GM23338 (cell line): ENCODE data around the gene CNPPD1. TPM values are rescaled to one million over a fixed set of nuclear protein-coding genes. Genes with fewer than 3 reads are reported as not detected.

Source experiments
- ATAC-seq: fragments of 200-7000 bp; cut with Tn5 transposase; 3 replicates; pipeline ENCODE4 v1.9.1; 2020
- DNase-seq: peaks from one replicate; pipeline ENCODE4 v3.0.0-alpha.2; 2015; ENCODE audit warnings: low spot score
- H2AFZ ChIP-seq: fragments of 200-600 bp; sonication (generic); 2 replicates; pipeline ENCODE4 v1.8.0; 2016; ENCODE audit warnings: antibody characterized with exemption, mild to moderate bottlenecking, moderate library complexity
- H3F3A ChIP-seq: fragments of 200-600 bp; sonication (generic); replicated peaks from 2 replicates; pipeline ENCODE4 v1.8.0; 2017; ENCODE audit warnings: antibody characterized with exemption, mixed run types, low read depth
- H3K27ac ChIP-seq: fragments of 200-600 bp; sonication (generic); 2 replicates; pipeline ENCODE4 v1.6.1; 2016; ENCODE audit warnings: low read depth
- H3K27me3 ChIP-seq: fragments of 200-600 bp; sonication (generic); 2 replicates; pipeline ENCODE4 v1.8.0; 2016; ENCODE audit warnings: mild to moderate bottlenecking, mixed run types, moderate library complexity; ENCODE audit not compliant: insufficient read depth
- H3K36me3 ChIP-seq: fragments of 200-600 bp; sonication (generic); 2 replicates; pipeline ENCODE4 v1.8.0; 2016; ENCODE audit warnings: mild to moderate bottlenecking; ENCODE audit not compliant: insufficient read depth
- H3K4me1 ChIP-seq: fragments of 200-600 bp; sonication (generic); 2 replicates; pipeline ENCODE4 v1.8.0; 2016; ENCODE audit warnings: mild to moderate bottlenecking, moderate library complexity; ENCODE audit not compliant: insufficient read depth
- H3K4me2 ChIP-seq: fragments of 200-600 bp; sonication (generic); 2 replicates; pipeline ENCODE4 v1.7.1; 2017; ENCODE audit warnings: mixed run types
- H3K4me3 ChIP-seq: fragments of 200-600 bp; sonication (generic); 2 replicates; pipeline ENCODE4 v1.6.1; 2016; ENCODE audit warnings: mixed run types
- H3K79me2 ChIP-seq: fragments of 200-600 bp; sonication (generic); replicated peaks from 2 replicates; pipeline ENCODE4 v1.8.0; 2017; ENCODE audit warnings: mild to moderate bottlenecking; ENCODE audit not compliant: insufficient read depth
- H3K9me2 ChIP-seq: fragments of 200-600 bp; sonication (generic); 2 replicates; pipeline ENCODE4 v1.8.0; 2017; ENCODE audit not compliant: insufficient read depth
- H4K20me1 ChIP-seq: fragments of 200-600 bp; sonication (generic); replicated peaks from 2 replicates; pipeline ENCODE4 v1.8.0; 2017; ENCODE audit warnings: mild to moderate bottlenecking; ENCODE audit not compliant: insufficient read depth
- H3K27ac Mint-ChIP-seq: 2 replicates; pipeline ENCODE4 v1.8.0; 2020; ENCODE audit warnings: inconsistent platforms, mild to moderate bottlenecking, moderate library complexity, mixed read lengths
- H3K27me3 Mint-ChIP-seq: 3 replicates; pipeline ENCODE4 v1.8.0; 2022; ENCODE audit warnings: low read depth, mild to moderate bottlenecking, moderate library complexity, mixed read lengths, inconsistent platforms; ENCODE audit not compliant: insufficient read depth, poor library complexity
- H3K36me3 Mint-ChIP-seq: 3 replicates; pipeline ENCODE4 v1.8.0; 2021; ENCODE audit warnings: low read depth, mild to moderate bottlenecking, inconsistent platforms, moderate library complexity, mixed read lengths
- H3K4me1 Mint-ChIP-seq: 3 replicates; pipeline ENCODE4 v1.8.0; 2020; ENCODE audit warnings: mild to moderate bottlenecking, inconsistent platforms, mixed read lengths
- H3K4me3 Mint-ChIP-seq: 3 replicates; pipeline ENCODE4 v1.8.0; 2021; ENCODE audit warnings: moderate library complexity, mild to moderate bottlenecking, inconsistent platforms, mixed read lengths
- H3K9me3 Mint-ChIP-seq: 3 replicates; pipeline ENCODE4 v1.8.0; 2020; ENCODE audit warnings: moderate library complexity, mild to moderate bottlenecking, inconsistent platforms, mixed read lengths
- CTCF ChIP-seq, 2 experiments: fragments of 200-600 bp in 1 of 2; sonication (generic) in 1 of 2; conservative IDR thresholded peaks; 2 replicates each; pipeline versions ENCODE4 v1.5.1 to v1.6.1; 2016 to 2017; ENCODE audit warnings: antibody characterized with exemption in 2 of 2, low read depth in 2 of 2, mild to moderate bottlenecking in 2 of 2, moderate library complexity in 1 of 2
- JUNB ChIP-seq: IDR thresholded peaks from one replicate; pipeline ENCODE4 v1.6.1; 2016; ENCODE audit warnings: antibody characterized with exemption; ENCODE audit not compliant: unreplicated experiment
- POLR2AphosphoS5 ChIP-seq: IDR thresholded peaks from 2 replicates; pipeline ENCODE4 v1.6.1; 2016; ENCODE audit warnings: antibody characterized with exemption, low read depth
- ZNF114 ChIP-seq: fragments of 250-450 bp; sonication (Bioruptor Pico); IDR thresholded peaks from 2 replicates; pipeline ENCODE4 v1.5.0; 2020; ENCODE audit warnings: mild to moderate bottlenecking, moderate library complexity
- ZNF331 ChIP-seq: fragments of 250-450 bp; sonication (Bioruptor Pico); IDR thresholded peaks from 2 replicates; pipeline ENCODE4 v1.5.0; 2020; ENCODE audit warnings: low read depth, mild to moderate bottlenecking, moderate library complexity
- ZNF462 ChIP-seq: fragments of 250-450 bp; sonication (Bioruptor Pico); IDR thresholded peaks from 2 replicates; pipeline ENCODE4 v1.5.0; 2020; ENCODE audit warnings: mild to moderate bottlenecking, moderate library complexity
- polyA plus RNA-seq: library from polyadenylated mRNA; unstranded; fragments of >200 nt; fragmentation: Nextera tagmentation; extraction: Ambion mirVana; gene quantifications from 2 replicates; pipeline ENCODE4 v1.2.1, GENCODE V29; 2016
- total RNA-seq: library from RNA; depleted of rRNA; stranded (reverse); fragments of >200 nt; shearing (Covaris generic); gene quantifications from 2 replicates; pipeline ENCODE4 v1.2.3, GENCODE V29; 2014

The CNPPD1 gene
- total and polyA plus RNA-seq, 2 experiments from 2014 or later: 18.0 to 18.2 TPM

GRCh38 chr2:219213026-219213415, 36.3 kb upstream of the CNPPD1 start:
- Histone ChIP-seq H3K79me2 (no peaks in the 10 kb centered on the region), H3K4me1 (peaks cover 11% of the 10 kb centered on the region), H3K9me2 (no peaks in the 10 kb centered on the region), H3K36me3 (no peaks in the 10 kb centered on the region; the same call in 1 of the 2 replicates), H4K20me1 (no peaks in the 10 kb centered on the region), H3K27ac (no peak overlapping the region), H3F3A (no peaks in the 10 kb centered on the region), H2AFZ (no peak overlapping the region), H3K4me2 (no peak overlapping the region), H3K27me3 (no peaks in the 10 kb centered on the region), H3K4me3 (no peak overlapping the region)
- ATAC-seq (no peak), DNase-seq (no peak)
- no peak for TF ChIP-seq ZNF462 (CRISPR knock-in tag)
- no peak for TF ChIP-seq ZNF331
- TF ChIP-seq POLR2AphosphoS5: no peak
- TF ChIP-seq CTCF (conservative IDR thresholded peaks at IDR 0.05; ENCODE audit: low read depth in 2 of 2): no peak
- no peak for TF ChIP-seq ZNF114 (CRISPR knock-in tag)
- no peak for TF ChIP-seq JUNB
- H3K36me3 Mint-ChIP-seq: peaks cover 62% of the 10 kb centered on the region
- H3K4me3 Mint-ChIP-seq: no peak overlapping the region
- no peak overlapping the region for H3K27ac Mint-ChIP-seq
- H3K4me1 Mint-ChIP-seq: peaks cover 18% of the 10 kb centered on the region
- no peaks in the 10 kb centered on the region for H3K9me3 Mint-ChIP-seq
- H3K27me3 Mint-ChIP-seq: peaks cover 10% of the 10 kb centered on the region
